OCI-M2 (cell line): ENCODE data around the gene THOC2.
A peak's percentile ranks its signal among the peaks of the same experiment; 100 is the strongest.
"Not testable (repeated sequence)": the region's sequence is repeated elsewhere in the genome, so short reads cannot be mapped to it uniquely, and the experiment has no call there.

Experiments used
- DNase-seq: peaks from one replicate; lab custom pipeline; 2025; ENCODE audit not compliant: unreplicated experiment; lab: John Stamatoyannopoulos, UW

THOC2 gene

GRCh38 chrX:123732670-123733363 is at the start of gene THOC2:
Gene THOC2, minus strand, starts transcription at chrX:123733052. Its CDS starts 30 bp downstream, at chrX:123733022.
- peak; percentile 6 for DNase-seq

- DNase-seq = not testable (repeated sequence)
Observed at GRCh38 chrX:123781786-123782185, 48.9 kb upstream of the THOC2 start.

- no peak for DNase-seq
Observed at GRCh38 chrX:123779908-123780396, 47.1 kb upstream of the THOC2 start.

- DNase-seq = no peak
Observed at GRCh38 chrX:123773258-123773988, 40.6 kb upstream of the THOC2 start.

GRCh38 chrX:123771449-123772064 is 38.7 kb upstream of the THOC2 start:
- DNase-seq = no peak

GRCh38 chrX:123764967-123765871 is 32.4 kb upstream of the THOC2 start:
- DNase-seq = peak; percentile 1

- not testable (repeated sequence) for DNase-seq
Observed at GRCh38 chrX:123759849-123760248, 27.0 kb upstream of the THOC2 start.

- DNase-seq = not testable (repeated sequence)
Observed at GRCh38 chrX:123757794-123758193, 24.9 kb upstream of the THOC2 start.

- no peak for DNase-seq
Observed at GRCh38 chrX:123756320-123756719, 23.5 kb upstream of the THOC2 start.

GRCh38 chrX:123755107-123755506 is 22.3 kb upstream of the THOC2 start:
- DNase-seq = no peak

GRCh38 chrX:123753656-123754350 is 21.0 kb upstream of the THOC2 start:
- DNase-seq = no peak

GRCh38 chrX:123749643-123750042 is 16.8 kb upstream of the THOC2 start:
- no peak for DNase-seq

GRCh38 chrX:123745511-123745910 is 12.7 kb upstream of the THOC2 start:
- no peak for DNase-seq

GRCh38 chrX:123743312-123743711 is 10.5 kb upstream of the THOC2 start:
- DNase-seq = no peak

GRCh38 chrX:123742440-123742839 is 9.6 kb upstream of the THOC2 start:
- DNase-seq = no peak

GRCh38 chrX:123740536-123740935 is 7.7 kb upstream of the THOC2 start:
- DNase-seq = no peak

GRCh38 chrX:123740006-123740405 is 7.2 kb upstream of the THOC2 start:
- no peak for DNase-seq

GRCh38 chrX:123739474-123739873 is 6.6 kb upstream of the THOC2 start:
- no peak for DNase-seq

GRCh38 chrX:123738378-123738940 is 5.6 kb upstream of the THOC2 start:
- DNase-seq = no peak
